Fibroblast of lung (primary cell): ENCODE measurements around the gene EXOC3.

Experiments used
- EZH2 ChIP-seq: IDR thresholded peaks from 2 replicates; pipeline ENCODE4 v1.5.1; 2012; ENCODE audit warnings: low read length, control low read depth, mild to moderate bottlenecking; ENCODE audit errors: missing control alignments
- TF ChIP-seq, protein P1 (sequence below), 2 donors: IDR thresholded peaks in 1 of 2; conservative IDR thresholded peaks in 1 of 2; 1 replicate in 1 of 2; 2 replicates in 1 of 2; pipeline ENCODE4 v1.5.1; 2011 to 2012; ENCODE audit warnings: low read length in 2 of 2, control low read depth in 1 of 2, inconsistent platforms in 1 of 2, low read depth in 1 of 2, mild to moderate bottlenecking in 1 of 2

DNA sequence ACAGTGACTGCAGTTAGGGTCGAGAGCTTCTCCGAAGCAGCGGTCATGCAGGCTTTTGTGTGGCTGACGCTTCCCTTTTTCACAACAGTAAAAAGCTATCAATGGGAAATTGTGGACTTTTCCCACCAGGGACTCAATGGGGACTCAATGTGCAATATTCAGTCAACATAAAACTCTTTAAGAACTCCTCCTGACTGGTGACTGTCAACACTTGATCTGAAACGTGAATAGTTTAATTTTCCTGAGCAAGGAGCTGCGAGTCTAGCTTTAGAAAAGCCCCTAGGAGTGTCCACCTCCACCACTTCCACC lies 28.7 kb downstream of the EXOC3 start:
- TF ChIP-seq, protein P1, sequence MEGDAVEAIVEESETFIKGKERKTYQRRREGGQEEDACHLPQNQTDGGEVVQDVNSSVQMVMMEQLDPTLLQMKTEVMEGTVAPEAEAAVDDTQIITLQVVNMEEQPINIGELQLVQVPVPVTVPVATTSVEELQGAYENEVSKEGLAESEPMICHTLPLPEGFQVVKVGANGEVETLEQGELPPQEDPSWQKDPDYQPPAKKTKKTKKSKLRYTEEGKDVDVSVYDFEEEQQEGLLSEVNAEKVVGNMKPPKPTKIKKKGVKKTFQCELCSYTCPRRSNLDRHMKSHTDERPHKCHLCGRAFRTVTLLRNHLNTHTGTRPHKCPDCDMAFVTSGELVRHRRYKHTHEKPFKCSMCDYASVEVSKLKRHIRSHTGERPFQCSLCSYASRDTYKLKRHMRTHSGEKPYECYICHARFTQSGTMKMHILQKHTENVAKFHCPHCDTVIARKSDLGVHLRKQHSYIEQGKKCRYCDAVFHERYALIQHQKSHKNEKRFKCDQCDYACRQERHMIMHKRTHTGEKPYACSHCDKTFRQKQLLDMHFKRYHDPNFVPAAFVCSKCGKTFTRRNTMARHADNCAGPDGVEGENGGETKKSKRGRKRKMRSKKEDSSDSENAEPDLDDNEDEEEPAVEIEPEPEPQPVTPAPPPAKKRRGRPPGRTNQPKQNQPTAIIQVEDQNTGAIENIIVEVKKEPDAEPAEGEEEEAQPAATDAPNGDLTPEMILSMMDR (conservative IDR thresholded peaks at IDR 0.05 in 1 of 2, IDR thresholded peaks at IDR 0.05 in 1 of 2; ENCODE audit: low read depth in 1 of 2, low read length in 2 of 2) = no peak
- no peak for TF ChIP-seq EZH2
